Activated T-helper 2 cell treated with anti-CD3 and anti-CD28 coated beads, Interferon-gamma antibody, Interleukin-2, Interleukin-4, amounts not matched to agents 10 μg/mL and 5 μg/mL and 100 μg/mL, durations not matched to agents 14 hours and 24 hours and 36 hours (primary cell): ENCODE data around the gene WWC2. TPM values are rescaled to one million over a fixed set of nuclear protein-coding genes. Genes with fewer than 3 reads are reported as not detected.
"Not testable (repeated sequence)": the region's sequence is repeated elsewhere in the genome, so short reads cannot be mapped to it uniquely, and the experiment has no call there.

Source experiments
- DNase-seq: peaks from one replicate; pipeline ENCODE4 v3.0.0; 2021; ENCODE audit warnings: low spot score
- H3K27ac Mint-ChIP-seq: one replicate; pipeline ENCODE4 v1.8.0; 2021; ENCODE audit warnings: mixed read lengths
- H3K27me3 Mint-ChIP-seq: one replicate; pipeline ENCODE4 v1.8.0; 2021; ENCODE audit warnings: low read depth, mixed read lengths
- H3K36me3 Mint-ChIP-seq: one replicate; pipeline ENCODE4 v1.8.0; 2021; ENCODE audit warnings: low read depth, mixed read lengths
- H3K4me1 Mint-ChIP-seq: one replicate; pipeline ENCODE4 v1.8.0; 2021; ENCODE audit warnings: low read depth, mixed read lengths
- H3K4me3 Mint-ChIP-seq: one replicate; pipeline ENCODE4 v1.8.0; 2021; ENCODE audit warnings: low read depth, mild to moderate bottlenecking, moderate library complexity, mixed read lengths
- H3K9me3 Mint-ChIP-seq: one replicate; pipeline ENCODE4 v1.8.0; 2021; ENCODE audit warnings: mixed read lengths
- intact Hi-C: fragments of 100-400 bp; cut with micrococcal nuclease; formaldehyde crosslinking; loops from one replicate; pipeline ENCODE4 v1.15.1; 2023
- total RNA-seq: library from RNA; stranded (reverse); gene quantifications from 2 replicates; pipeline ENCODE4 v1.2.3, GENCODE V29; 2022

The WWC2 gene
- total RNA-seq, 1 donor from 2014 or later, result 0.50 TPM

GRCh38 chr4:183185018-183185417 lies 86.0 kb downstream of the WWC2 start:
- intact Hi-C loops, result loop anchor here (2.0 kb wide), 1 partner anchor 210 kb away; no protein-coding TSS in a partner anchor
- no peak overlapping the region for H3K4me3 Mint-ChIP-seq
- no peaks in the 10 kb centered on the region for H3K36me3 Mint-ChIP-seq
- H3K9me3 Mint-ChIP-seq, result peaks cover 8% of the 10 kb centered on the region
- peaks cover 56% of the 10 kb centered on the region for H3K27me3 Mint-ChIP-seq
- H3K4me1 Mint-ChIP-seq, result peaks cover 18% of the 10 kb centered on the region
- H3K27ac Mint-ChIP-seq, result no peak overlapping the region
- DNase-seq, result peak; percentile 12

GRCh38 chr4:183185559-183185958 lies 86.5 kb downstream of the WWC2 start:
- no peak overlapping the region for H3K27ac Mint-ChIP-seq
- peaks cover 8% of the 10 kb centered on the region for H3K9me3 Mint-ChIP-seq
- no peak for DNase-seq
- H3K4me1 Mint-ChIP-seq, result peaks cover 18% of the 10 kb centered on the region
- peaks cover 52% of the 10 kb centered on the region for H3K27me3 Mint-ChIP-seq
- H3K4me3 Mint-ChIP-seq, result no peak overlapping the region
- intact Hi-C loops, result loop anchor here (2.0 kb wide), 1 partner anchor 211 kb away; no protein-coding TSS in a partner anchor
- H3K36me3 Mint-ChIP-seq, result no peaks in the 10 kb centered on the region

GRCh38 chr4:183186813-183187212 lies 87.8 kb downstream of the WWC2 start:
- no peaks in the 10 kb centered on the region for H3K36me3 Mint-ChIP-seq
- H3K27me3 Mint-ChIP-seq, result peaks cover 53% of the 10 kb centered on the region
- peaks cover 8% of the 10 kb centered on the region for H3K9me3 Mint-ChIP-seq
- DNase-seq, result no peak
- no peak overlapping the region for H3K27ac Mint-ChIP-seq
- H3K4me1 Mint-ChIP-seq, result peaks cover 18% of the 10 kb centered on the region
- intact Hi-C loops, result no loop called here
- H3K4me3 Mint-ChIP-seq, result no peak overlapping the region

- intact Hi-C loops, result no loop called here
- Mint-ChIP-seq H3K27me3 (peaks cover 65% of the 10 kb centered on the region), H3K9me3 (no peaks in the 10 kb centered on the region), H3K27ac (no peak overlapping the region), H3K36me3 (no peaks in the 10 kb centered on the region), H3K4me3 (no peak overlapping the region), H3K4me1 (no peaks in the 10 kb centered on the region)
- DNase-seq, result no peak
Observed at GRCh38 chr4:183190900-183191527, 92.0 kb downstream of the WWC2 start.

DNA sequence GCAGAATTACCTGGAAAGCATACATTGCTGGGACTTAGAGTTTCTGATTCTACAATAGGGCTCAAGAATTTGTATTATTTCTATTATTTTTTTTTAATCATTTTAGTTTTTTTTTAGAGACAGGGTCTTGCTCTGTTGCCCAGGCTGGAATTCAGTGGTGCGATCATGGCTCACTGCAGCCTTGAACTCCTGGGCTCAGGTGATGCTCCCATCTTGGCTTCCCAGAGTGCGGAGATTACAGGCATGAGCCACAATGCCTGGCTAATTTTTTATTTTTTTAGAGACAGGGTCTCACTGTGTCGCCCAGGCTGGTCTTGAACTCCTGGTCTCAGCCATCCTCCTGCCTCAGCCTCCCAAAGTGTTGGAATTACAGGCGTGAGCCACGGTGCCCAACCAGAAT lies 92.6 kb downstream of the WWC2 start:
- intact Hi-C loops, result no loop called here
- no peak for DNase-seq
- Mint-ChIP-seq H3K9me3 (no peaks in the 10 kb centered on the region), H3K36me3 (no peaks in the 10 kb centered on the region), H3K4me1 (no peaks in the 10 kb centered on the region), H3K27me3 (peaks cover 65% of the 10 kb centered on the region), H3K4me3 (no peak overlapping the region), H3K27ac (no peak overlapping the region)

- intact Hi-C loops, result no loop called here
- Mint-ChIP-seq H3K27ac (no peak overlapping the region), H3K36me3 (no peaks in the 10 kb centered on the region), H3K9me3 (no peaks in the 10 kb centered on the region), H3K4me3 (no peak overlapping the region), H3K4me1 (no peaks in the 10 kb centered on the region), H3K27me3 (peaks cover 61% of the 10 kb centered on the region)
- DNase-seq, result no peak
Observed at GRCh38 chr4:183192571-183192970, 93.5 kb downstream of the WWC2 start.

GRCh38 chr4:183193730-183194338 lies 94.8 kb downstream of the WWC2 start:
- H3K27ac Mint-ChIP-seq, intact Hi-C loops, H3K9me3 Mint-ChIP-seq, DNase-seq, H3K36me3 Mint-ChIP-seq, H3K4me1 Mint-ChIP-seq, H3K4me3 Mint-ChIP-seq: not testable (repeated sequence)
- peaks cover 55% of the 10 kb centered on the region for H3K27me3 Mint-ChIP-seq

GRCh38 chr4:183195534-183195933 lies 96.5 kb downstream of the WWC2 start:
- no peak for DNase-seq
- H3K4me3 Mint-ChIP-seq, result no peak overlapping the region
- intact Hi-C loops, result no loop called here

DNA sequence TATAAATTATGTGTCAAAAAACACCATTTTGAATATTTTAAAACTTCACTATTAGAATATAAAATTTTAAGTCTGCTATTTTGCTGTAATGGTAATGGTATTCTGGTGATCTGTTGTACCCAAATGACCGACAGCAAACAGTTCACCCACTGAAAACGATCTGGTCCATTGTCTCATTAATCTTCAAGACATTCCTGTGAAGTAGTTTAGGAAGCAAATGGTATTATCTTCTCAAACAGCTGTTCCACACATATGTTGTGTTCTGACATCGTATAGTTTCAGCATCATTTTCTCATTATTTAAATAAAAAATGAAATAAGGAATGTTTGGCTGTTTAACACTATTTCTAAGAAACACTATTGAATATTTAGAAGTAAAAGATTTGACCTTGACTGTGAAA lies 98.1 kb downstream of the WWC2 start:
- no peak overlapping the region for H3K4me3 Mint-ChIP-seq
- H3K27ac Mint-ChIP-seq, result no peak overlapping the region
- intact Hi-C loops, result no loop called here
- no peaks in the 10 kb centered on the region for H3K36me3 Mint-ChIP-seq
- DNase-seq, result no peak
- H3K9me3 Mint-ChIP-seq, result no peaks in the 10 kb centered on the region
- peaks cover 42% of the 10 kb centered on the region for H3K27me3 Mint-ChIP-seq
- no peaks in the 10 kb centered on the region for H3K4me1 Mint-ChIP-seq

More at GRCh38 chr4:183195534-183195933, 96.5 kb downstream of the WWC2 start:
- Mint-ChIP-seq H3K4me1 (no peaks in the 10 kb centered on the region), H3K9me3 (no peaks in the 10 kb centered on the region), H3K36me3 (no peaks in the 10 kb centered on the region), H3K27ac (no peak overlapping the region), H3K27me3 (peaks cover 49% of the 10 kb centered on the region)

- H3K27ac Mint-ChIP-seq, result no peak overlapping the region
- H3K4me3 Mint-ChIP-seq, result no peak overlapping the region
- intact Hi-C loops, result no loop called here
- no peak for DNase-seq
- no peaks in the 10 kb centered on the region for H3K4me1 Mint-ChIP-seq
- no peaks in the 10 kb centered on the region for H3K36me3 Mint-ChIP-seq
- H3K9me3 Mint-ChIP-seq, result no peaks in the 10 kb centered on the region
- H3K27me3 Mint-ChIP-seq, result peaks cover 28% of the 10 kb centered on the region
Observed at GRCh38 chr4:183200453-183200852, 101.4 kb downstream of the WWC2 start.

DNA sequence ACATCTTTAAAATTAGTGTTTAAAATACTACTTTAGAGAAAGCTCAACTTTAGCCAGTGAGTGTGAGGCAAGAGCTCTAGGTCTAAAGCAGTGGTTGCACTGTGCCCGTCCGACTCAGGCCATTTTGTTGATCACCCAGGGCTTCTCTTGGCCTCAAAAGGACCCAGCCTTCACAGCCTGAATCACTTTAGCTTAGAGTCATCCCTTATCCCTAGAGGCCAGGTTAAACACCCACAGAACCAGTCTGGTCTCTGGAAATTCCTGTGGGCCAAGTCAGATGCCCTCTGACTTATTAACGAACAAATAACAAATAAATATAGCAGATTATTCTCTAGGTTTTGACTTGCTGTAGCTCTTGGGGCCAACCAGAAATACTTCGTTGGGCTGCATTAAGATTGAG lies 102.3 kb downstream of the WWC2 start:
- Mint-ChIP-seq H3K36me3 (no peaks in the 10 kb centered on the region), H3K4me1 (no peaks in the 10 kb centered on the region), H3K9me3 (no peaks in the 10 kb centered on the region), H3K27ac (no peak overlapping the region), H3K27me3 (peaks cover 23% of the 10 kb centered on the region), H3K4me3 (no peak overlapping the region)
- intact Hi-C loops, result no loop called here
- DNase-seq, result no peak

GRCh38 chr4:183202523-183202922 lies 103.5 kb downstream of the WWC2 start:
- Mint-ChIP-seq H3K36me3 (no peaks in the 10 kb centered on the region), H3K4me3 (no peak overlapping the region), H3K9me3 (no peaks in the 10 kb centered on the region), H3K27me3 (peaks cover 23% of the 10 kb centered on the region), H3K27ac (no peak overlapping the region), H3K4me1 (no peaks in the 10 kb centered on the region)
- no peak for DNase-seq
- intact Hi-C loops, result no loop called here

DNA sequence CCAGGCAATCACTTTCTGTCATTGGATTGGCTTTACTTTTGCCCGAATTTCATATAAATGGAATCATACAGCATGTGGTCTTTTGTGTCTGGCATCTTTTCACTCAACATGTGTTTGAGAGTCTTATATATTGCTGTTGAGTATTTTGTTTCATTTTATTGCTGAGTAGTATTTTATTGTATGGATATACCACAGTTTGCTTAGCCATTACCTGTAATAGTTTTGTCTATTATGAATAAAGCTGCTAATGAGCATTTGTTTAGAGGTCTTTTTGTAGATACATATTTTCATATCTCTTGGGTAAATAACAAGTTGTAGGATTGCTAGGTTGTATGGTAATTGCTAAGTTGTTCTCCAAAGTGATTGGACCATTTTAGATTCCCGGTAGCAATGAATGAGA lies 105.7 kb downstream of the WWC2 start:
- Mint-ChIP-seq H3K27ac (no peak overlapping the region), H3K9me3 (no peaks in the 10 kb centered on the region), H3K4me3 (no peak overlapping the region), H3K36me3 (no peaks in the 10 kb centered on the region), H3K27me3 (peaks cover 31% of the 10 kb centered on the region), H3K4me1 (no peaks in the 10 kb centered on the region)
- no peak for DNase-seq
- intact Hi-C loops, result no loop called here
